GM18517 (cell line): ENCODE results near the gene APOL1.
"Not testable (repeated sequence)": the region's sequence is repeated elsewhere in the genome, so short reads cannot be mapped to it uniquely, and the experiment has no call there.

Experiments used
- ATAC-seq: cut with Tn5 transposase; IDR thresholded peaks from one replicate; pipeline ENCODE4 v1.9.1; 2021; ENCODE audit warnings: mild to moderate bottlenecking, moderate library complexity; ENCODE audit not compliant: unreplicated experiment

Gene APOL1

GRCh38 chr22:36244522-36245391 lies 8.2 kb upstream of the APOL1 start:
- no peak for ATAC-seq

- no peak for ATAC-seq
Measured at GRCh38 chr22:36245805-36246356, 7.1 kb upstream of the APOL1 start.

DNA sequence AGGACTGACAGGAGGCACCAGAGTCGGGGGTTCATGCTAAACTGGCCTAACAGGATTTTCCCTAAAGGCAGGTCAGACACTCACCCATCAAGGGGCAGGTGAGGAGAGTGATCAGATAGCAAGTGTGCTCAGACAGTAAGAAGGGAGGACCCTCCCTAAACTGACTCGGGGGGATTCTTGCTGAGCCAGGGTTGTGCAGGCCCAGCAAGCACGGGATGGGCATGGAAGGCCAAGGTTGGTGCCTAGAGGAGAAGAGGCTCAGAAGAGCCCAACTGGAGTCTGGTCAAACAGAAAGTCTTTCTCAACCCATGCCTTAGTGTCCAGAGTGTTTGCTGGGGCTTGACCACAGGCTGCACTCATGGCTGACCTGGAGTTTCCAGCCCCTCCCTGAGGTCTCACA lies 6.2 kb upstream of the APOL1 start:
- no peak for ATAC-seq

DNA sequence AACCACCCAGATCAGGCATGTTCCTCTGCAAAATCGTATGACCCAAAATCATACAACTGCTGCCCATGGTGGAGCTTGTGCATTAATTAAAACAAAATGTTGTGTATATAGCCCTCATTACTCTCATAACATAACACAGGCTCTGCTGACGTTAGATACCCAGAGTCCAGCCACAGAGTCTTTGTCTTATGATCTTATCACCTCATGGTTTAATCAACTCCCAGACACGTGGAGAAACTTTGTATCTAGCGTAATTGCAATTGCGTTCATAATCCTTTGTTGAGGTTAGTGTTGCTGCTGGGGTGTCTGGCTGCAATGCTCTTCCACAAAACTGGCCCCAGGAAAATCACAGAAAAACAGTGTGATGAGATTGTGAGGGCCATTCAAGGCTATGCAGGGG lies 5.0 kb upstream of the APOL1 start:
- ATAC-seq: no peak

DNA sequence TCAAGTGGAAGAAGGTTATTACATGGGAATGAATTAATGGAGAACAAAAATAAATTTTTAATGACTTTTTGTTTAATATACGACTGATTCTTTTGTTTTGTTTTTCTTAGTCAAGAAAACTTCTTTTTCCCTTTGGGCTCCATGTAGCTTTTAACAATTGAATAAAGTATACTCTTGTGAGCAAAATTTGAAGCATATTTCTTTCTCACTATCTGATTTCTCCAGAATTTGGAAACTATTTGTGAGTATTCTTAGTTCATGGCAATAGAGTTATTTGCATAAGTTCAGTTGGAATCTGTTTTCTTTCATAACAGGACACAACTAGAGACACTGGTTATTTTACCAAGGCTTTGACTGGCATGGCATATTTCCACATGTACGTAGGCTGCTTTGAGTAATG lies 3.8 kb upstream of the APOL1 start:
- no peak for ATAC-seq

DNA sequence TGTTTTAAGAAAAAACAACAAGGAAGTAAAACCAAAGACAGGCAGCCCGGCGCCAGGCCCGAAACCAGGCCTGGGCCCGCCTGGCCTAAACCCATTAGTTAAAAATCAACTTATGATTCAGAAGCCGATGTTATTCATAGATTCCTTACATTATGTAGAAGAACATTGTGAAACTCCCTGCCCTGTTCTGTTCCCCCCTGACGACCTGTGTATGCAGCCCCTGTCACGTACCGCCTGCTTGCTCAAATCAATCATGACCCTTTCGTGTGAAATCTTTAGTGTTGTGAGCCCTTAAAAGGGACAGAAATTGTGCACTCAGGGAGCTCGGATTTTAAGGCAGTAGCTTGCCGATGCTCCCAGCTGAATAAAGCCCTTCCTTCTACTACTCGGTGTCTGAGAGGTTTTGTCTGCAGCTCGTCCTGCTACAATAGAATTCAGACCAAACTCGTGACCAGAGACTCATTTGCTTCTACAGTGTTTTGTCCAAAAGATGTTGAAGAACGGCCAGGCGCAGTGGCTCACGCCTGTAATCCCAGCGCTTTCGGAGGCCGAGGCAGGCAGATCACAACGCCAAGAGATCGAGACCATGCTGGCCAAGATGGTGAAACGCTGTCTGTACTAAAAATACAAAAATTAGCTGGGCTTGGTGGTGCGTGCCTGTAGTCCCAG lies 2.5 kb upstream of the APOL1 start:
- not testable (repeated sequence) for ATAC-seq

DNA sequence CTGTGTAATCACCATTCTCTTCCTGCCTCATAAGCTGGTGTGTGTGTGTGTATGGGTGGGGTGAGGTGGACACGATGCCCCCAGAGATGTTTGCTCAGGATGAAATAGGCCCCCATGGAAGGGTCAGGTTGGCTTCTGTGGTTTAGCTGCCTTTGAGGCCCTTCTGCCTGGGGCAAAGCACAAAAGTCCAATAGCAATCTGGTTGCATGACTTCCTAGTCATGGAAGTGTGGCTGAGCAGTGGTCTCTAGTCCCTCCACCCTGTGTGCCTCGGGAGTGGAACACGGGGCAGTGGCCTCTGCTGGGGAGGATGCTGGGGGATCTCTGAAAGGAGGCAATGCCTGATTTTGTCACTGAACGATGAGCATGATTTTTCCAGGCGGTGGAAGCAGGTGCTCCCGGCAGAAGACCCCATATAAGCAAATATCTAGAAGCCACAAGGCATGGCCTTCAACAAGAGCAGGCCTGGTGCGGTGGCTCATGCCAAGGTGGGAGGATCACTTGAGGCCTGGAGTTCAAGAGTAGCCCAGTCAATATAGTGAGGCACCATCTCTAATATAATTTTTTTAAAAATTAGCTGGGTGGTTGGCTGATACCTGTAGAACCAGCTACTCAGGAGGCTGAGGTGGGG lies 839 bp upstream of the APOL1 start:
- ATAC-seq: not testable (repeated sequence)

GRCh38 chr22:36253523-36254490 lies 874 bp downstream of the APOL1 start:
- no peak for ATAC-seq

DNA sequence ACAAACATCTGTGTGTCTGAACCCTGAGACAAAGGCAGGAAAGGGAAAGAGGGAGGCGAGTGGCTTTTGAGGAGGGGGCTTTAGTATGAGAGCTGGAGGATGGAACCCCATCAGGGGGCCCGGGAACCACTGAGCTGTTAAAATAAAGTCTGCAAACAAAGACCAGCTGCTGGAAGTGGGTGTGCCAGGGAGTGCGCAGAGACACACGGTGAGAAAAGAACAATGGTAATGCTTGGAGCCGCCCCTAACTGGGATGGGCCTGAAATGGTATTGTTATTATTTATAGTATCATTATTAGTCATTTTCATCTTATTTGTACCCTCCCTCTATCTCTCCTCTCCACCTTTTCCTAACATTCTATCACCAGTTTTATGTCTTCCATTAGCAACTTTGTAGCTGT lies 2.6 kb downstream of the APOL1 start:
- not testable (repeated sequence) for ATAC-seq

DNA sequence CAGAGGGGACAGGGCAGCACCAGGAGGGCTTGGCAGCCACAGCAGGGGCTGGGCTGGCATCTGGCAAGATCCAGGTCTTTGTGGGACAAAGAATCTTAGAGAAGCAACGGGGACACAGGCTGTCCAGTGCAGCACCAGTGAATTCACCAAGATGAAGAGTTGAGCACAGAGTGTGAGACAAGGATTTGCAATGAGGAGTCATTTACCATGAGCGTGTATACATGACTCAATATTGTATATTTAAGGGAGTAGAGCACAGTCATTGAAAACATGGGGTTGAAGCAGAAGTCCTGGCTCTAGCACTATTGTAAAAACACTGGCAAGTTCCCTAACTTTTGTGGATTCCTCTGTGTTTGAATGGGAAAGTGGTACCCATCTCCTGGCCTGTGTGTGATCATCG lies 3.5 kb downstream of the APOL1 start:
- ATAC-seq: no peak

DNA sequence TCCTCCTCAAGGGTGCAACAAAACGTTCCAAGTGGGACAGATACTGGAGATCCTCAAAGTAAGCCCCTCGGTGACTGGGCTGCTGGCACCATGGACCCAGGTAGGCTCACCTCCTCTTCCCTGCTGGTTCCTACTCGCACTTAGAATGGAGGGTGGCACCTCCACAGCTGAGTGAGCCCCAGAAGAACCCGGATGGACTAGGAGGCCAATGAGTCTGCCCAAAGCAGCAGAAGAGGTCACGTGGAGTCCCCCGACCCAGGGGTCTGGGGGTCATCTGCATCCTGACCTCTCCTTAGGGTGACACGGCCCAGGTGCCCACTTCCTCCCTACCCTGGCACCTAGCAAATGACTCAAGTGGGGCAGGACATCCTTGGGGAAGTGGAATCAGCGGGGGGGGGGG lies 4.4 kb downstream of the APOL1 start:
- no peak for ATAC-seq

- ATAC-seq: no peak
Measured at GRCh38 chr22:36257948-36258670, 5.2 kb downstream of the APOL1 start.

DNA sequence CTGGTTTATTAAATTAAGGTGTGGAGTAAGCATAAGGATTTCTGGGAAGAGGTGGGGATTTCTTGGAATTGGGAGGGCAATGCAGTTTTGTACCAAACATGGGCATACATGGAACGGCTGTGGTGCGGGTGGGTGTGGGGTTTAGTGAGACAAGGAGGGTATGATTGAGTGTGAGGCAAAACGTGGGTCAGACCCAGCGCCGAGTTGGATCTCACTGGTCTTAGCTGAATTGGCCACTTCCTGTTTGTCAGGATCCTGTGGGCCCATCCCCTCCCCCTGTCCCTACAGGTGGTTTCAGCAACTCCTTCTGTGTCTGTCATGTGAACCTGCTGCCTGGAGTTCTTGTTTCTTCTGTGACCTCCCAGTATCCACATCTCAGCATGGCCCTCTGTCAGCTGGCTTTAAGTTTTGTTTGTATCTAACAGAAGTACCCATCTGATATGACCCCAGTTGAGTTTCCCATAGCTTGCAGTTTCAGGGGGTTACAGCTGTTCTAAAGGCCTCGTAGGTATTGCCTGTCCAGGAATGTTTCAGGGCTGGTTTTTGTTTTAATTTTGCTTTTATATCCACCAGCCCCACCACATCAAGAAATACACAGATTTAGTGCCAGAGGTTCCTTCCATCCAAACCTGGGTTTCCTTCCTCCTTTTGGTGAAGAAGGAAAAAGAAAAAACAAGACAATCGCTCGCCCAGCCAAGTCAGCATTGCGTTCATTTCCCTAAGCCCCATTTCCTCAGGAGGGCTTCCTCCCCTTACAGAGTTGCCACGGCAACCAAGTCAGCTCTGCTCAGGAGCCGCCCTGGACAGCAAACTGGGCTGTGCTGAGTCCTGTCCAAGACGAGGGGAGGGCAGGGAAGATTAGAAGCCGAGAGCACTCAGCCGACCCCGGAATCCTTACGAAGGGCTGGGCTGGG lies 6.0 kb downstream of the APOL1 start:
- no peak for ATAC-seq

DNA sequence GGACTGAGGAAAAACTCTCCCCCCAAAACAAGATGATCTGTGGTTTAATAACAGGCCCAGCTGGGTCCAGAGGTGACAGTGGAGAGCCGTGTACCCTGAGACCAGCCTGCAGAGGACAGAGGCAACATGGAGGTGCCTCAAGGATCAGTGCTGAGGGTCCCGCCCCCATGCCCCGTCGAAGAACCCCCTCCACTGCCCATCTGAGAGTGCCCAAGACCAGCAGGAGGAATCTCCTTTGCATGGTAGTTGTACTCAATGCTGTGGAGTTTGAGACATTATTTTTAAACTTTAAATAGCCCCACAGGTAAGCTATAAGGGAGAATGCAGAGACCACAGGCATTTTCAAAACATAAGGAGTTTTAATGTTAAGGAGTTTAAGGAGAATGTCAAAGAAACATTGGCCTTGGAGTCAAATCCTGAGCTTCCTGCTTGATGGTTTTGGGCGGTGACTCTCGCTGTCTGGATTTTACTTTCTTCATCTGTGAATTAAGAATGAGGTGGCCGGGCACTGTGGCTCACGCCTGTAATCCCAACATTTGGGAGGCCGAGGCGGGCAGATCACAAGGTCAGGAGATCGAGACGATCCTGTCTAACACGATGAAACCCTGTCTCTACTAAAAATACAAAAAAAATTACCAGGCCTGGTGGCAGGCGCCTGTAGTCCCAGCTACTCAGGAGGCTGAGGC lies 6.8 kb downstream of the APOL1 start:
- no peak for ATAC-seq

- ATAC-seq: not testable (repeated sequence)
Measured at GRCh38 chr22:36261675-36262074, 8.7 kb downstream of the APOL1 start.

GRCh38 chr22:36262307-36262706 lies 9.4 kb downstream of the APOL1 start:
- ATAC-seq: not testable (repeated sequence)

GRCh38 chr22:36263216-36263673 lies 10.3 kb downstream of the APOL1 start:
- ATAC-seq: not testable (repeated sequence)
